Activated T-helper 1 cell treated with Interleukin-2 at 50 U/mL for 16 hours (primary cell): ENCODE results near the gene ADGRB2.
A peak's percentile ranks its signal among the peaks of the same experiment; 100 is the strongest.

ENCODE experiments used
- DNase-seq: peaks from one replicate; pipeline ENCODE4 v3.0.0-alpha.2; 2020; ENCODE audit warnings: low read depth

Gene ADGRB2

GRCh38 chr1:31762323-31762722 lies 1.8 kb downstream of the ADGRB2 start:
- no peak for DNase-seq

DNA sequence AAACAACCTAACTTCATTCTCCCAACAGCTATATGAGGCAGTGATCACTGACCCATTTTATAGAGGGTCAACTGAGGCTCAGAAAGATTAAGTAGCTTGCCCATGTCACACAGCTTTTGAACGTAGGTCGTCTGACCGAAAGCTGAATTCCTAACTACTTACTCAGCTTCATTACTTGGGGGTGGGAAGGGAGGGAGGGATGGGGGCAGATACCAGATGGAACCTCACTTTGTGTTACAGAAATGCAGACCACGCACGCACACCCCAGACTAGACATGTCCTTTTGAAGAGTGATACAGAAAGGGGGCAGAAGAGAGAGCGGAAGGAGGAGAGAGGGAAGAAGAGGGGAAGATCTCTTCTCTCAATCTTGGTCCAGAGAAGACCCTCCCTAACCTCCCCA lies 2.3 kb downstream of the ADGRB2 start:
- DNase-seq: no peak

DNA sequence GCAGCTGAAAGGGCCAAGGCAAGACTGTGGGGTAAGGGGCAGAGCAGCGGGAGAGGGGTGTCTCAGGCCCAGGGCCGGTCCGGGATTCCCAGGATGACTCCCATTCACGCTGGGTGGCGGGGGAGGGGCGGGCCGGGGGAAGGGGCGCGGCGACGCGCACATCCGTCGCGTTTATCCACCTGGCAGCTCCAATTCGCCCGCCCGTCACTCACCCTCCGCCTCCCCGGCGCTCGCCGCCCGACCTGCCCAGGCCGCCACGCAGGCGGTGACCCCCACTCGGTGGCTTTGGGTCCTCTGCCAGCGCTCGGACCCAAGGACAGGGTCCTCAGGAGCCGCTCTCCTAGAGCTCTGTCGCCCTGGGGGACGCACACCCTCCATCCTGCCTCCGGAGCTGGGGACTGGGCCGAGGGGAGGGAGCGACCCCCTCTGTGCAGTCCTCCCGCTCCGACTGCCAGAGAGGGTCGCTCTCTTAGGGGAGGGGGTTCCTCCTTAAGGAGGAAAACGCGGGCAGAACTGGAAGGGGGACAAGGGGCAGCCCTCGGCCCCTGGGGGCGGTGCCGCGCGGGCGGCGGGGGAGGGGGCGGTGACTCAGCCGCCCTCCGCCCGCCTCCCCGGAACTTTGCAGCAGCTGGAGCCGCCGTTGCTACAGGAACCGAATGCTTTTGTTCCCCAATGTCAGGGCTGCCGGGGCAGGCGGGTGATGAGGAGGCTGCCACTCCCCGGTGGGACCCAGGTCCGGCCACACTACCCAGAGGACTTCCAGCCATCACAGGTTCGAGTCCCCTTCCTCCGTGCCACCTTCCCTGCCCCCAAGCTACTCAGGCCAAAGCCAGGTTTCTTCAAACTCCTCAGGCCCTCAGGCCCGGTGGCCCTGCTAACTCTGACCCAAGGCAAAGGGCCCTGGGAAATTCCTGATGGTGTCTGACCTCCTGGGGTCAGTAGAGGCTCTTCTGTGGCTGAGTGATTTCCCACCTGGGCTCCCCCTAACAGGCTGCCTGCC lies 3.4 kb downstream of the ADGRB2 start:
- DNase-seq: peak; percentile 54

DNA sequence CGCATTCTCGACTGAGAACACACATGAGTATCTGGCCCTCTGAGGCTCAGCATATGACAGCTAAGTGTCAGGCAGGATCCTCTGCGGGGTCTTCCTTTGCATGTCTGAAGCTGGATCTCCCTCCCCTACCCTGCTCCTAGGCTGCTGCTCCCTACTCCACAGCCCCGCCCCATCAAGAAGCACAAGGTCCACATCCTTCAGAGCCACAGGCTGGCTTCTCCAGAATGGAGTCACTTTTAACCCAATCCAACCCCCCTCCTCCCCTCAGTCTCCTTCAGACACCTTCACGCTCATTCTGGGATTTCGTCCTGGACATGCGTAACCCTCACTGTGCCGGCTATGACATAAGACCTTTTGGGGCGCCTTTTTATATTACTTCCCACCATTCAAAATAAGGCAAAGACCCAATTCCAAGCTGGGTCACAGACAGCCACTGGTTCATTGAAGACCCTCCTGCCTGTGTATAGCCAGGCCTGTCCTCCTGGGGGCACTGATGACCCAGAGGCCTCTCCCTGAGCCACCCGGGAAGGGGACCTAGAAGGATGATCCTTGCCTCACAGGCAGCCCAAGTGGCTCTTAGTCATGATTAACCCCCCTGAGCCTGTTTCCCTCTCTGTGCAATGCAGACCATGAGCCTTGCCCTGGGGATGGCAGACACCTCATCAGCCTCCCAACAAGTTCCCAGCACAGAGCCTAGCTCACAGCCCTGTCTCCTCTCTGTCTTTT lies 4.7 kb downstream of the ADGRB2 start:
- DNase-seq: no peak

DNA sequence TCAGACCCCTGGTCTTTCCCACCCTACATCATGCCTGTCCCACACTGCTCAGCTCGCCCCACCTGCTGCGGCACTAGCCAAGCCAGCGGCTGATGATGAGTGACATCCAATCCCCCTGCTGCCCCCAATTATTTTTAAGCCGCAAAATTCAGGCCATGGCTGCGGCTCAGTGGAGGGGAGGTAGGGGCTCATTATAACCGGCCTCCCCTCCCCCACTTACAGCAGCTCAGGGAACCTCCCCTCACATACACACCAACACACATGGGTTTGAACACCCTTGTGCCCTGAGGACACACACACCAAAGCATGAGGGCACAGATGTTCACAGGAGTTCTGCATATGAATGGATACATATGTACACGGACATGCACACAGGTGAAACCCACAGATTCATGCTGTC lies 5.3 kb downstream of the ADGRB2 start:
- DNase-seq: no peak

- no peak for DNase-seq
These were observed 6.2 kb downstream of the ADGRB2 start for GRCh38 chr1:31757989-31758388.

- DNase-seq: no peak
These were observed 6.9 kb downstream of the ADGRB2 start for GRCh38 chr1:31757204-31757679.

GRCh38 chr1:31756578-31756977 lies 7.6 kb downstream of the ADGRB2 start:
- DNase-seq: no peak

DNA sequence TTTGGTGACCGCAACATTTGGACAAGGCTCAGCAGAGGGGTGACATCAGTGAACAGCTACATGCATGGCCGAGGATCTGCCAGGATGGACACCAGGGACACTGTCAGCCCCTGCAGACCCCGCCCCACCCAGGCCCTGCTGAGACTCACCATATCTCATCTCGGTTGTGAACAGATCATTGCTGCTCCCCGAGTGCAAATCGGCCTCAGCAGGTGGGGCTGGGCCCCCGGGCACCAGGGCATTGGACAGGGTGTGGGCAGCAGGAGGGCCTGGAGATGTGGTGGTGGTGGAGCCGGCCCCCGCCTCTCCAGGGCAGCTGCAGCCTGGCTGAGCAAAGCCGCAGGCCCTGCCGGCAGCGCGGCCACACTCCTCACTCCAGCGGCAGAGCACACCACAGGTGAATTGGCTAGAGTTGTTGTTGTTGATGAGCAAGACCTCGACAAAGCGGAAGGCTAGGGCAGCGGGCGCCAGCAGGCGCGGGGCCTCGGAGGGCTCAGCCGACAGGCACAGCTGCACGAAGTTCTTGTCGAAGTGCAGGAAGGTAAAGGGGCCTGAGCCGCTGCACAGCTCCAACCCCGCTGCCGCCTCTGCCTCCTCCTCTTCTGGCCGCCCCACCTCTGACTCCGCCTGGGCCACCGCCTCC lies 8.2 kb downstream of the ADGRB2 start:
- DNase-seq: no peak

DNA sequence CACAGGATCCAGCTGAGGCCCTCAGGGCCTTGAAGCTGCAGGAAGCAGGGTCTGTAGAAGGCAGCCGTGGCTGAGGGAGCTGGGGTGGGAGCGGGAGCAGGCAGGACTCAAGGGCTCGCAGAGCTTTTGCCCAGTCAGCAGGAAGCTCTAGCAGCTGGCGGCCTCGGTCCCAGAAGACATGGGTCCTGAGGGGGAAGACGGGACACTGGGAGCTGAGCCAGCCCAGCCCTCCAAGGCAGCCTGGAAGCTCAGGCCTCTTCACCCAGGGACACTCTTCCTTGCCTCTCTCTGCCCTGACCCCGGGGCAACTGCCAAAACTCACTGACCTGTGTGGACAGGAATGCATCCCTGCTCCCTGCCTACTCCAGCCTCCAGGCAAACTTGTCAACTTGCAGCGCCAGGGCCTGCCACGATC lies 8.9 kb downstream of the ADGRB2 start:
- no peak for DNase-seq

- DNase-seq: no peak
These were observed 9.7 kb downstream of the ADGRB2 start for GRCh38 chr1:31754397-31754796.

DNA sequence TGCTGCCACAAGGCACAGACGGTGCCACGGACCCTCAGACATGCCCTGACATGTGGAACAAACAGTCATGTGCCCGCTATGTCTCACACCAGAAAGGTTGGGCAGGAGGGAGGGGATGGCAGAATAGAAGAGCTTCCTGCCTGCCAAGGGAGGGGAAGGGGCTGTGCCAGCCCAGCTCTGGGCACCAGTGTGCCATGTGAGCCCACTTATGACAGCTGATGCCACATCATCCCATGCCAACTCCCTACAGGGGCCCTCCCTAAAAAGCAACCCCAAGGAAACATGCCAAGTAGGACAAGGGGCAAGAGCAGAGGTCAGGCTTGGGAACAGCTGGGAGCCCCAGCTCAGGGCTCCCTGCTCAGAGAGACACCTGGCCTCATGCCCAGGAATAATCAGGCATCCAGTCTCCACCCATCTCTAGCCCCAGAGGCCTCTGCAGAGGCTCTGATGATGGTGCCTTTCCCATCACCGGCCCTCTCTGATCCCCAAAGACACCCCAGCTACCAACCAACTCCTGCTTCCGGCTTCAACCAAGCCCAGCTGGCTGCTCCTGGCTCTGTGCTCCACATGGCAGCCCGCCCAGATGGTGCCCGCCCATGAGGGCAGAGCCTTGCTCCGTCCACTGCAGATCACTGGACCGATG lies 10.3 kb downstream of the ADGRB2 start:
- DNase-seq: no peak

GRCh38 chr1:31752952-31753475 lies 11.1 kb downstream of the ADGRB2 start:
- DNase-seq: no peak

DNA sequence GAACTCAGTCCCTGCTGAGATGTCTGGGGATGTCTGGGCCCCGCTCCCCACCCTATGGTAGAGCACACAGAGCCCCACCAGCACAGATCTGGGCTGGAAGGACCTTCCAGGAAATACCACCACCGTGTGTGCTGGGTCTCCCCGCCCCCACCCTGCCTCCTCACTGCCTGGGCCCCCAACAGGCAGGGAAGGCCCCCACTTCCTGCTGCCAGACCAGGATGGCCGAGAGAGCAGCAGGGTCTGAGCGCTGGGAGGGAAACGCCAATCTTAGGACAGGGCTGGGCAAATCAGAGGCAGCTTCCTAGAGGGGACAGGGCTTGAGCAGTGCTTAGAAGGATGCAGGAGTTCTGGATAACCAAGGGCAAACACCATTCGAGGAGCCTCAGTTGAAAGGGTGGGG lies 11.9 kb downstream of the ADGRB2 start:
- DNase-seq: no peak

DNA sequence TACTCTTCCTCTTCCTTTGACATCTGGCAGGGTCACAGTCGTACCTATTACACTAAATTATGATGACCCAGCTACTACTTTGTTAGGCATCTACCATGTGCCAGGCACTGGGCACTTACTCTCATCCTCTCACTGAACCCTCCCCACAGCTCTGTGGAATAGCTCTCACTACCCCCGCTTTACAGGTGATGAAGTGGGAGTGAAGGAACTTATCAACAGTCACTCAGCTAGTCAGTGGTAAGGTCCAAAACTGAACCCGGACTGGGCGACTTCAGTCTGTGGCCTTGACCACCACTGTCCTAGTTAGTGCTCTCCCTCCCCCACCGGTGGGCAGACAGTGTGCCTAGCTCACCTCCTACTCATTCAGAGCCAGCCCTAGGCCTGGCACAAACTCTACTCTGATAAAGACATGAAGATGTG lies 12.3 kb downstream of the ADGRB2 start:
- DNase-seq: no peak

DNA sequence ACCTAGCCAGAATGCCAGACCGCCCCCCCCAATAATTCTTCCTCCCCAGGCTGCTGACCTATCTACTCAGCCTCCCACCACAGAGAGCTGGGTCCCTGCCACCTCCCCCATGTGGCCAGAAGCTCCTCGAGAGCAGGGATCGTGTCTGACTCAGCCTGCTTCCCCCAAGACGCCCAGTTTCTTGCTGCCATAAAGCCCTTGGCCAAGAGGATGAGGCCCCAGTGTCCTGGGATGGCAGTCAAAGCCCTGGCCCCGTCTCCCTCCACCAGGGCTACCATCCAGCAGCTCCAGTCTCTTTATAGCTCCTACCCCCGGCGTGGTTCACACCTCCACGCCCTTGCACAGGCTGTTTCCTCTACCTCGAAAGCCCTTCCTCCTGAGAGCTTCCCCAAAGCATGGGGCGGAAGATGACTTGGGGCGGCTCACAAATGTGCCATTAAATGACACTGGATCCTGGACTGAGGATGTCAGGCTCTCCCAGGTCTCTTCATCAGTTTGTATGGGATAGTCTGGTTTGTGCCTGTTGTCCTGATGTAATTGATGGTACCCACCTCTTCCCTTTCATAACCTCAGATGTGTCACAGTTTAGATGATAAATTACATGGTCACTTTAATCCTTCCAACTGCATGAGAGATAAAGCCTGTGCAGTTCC lies 13.2 kb downstream of the ADGRB2 start:
- DNase-seq: no peak

DNA sequence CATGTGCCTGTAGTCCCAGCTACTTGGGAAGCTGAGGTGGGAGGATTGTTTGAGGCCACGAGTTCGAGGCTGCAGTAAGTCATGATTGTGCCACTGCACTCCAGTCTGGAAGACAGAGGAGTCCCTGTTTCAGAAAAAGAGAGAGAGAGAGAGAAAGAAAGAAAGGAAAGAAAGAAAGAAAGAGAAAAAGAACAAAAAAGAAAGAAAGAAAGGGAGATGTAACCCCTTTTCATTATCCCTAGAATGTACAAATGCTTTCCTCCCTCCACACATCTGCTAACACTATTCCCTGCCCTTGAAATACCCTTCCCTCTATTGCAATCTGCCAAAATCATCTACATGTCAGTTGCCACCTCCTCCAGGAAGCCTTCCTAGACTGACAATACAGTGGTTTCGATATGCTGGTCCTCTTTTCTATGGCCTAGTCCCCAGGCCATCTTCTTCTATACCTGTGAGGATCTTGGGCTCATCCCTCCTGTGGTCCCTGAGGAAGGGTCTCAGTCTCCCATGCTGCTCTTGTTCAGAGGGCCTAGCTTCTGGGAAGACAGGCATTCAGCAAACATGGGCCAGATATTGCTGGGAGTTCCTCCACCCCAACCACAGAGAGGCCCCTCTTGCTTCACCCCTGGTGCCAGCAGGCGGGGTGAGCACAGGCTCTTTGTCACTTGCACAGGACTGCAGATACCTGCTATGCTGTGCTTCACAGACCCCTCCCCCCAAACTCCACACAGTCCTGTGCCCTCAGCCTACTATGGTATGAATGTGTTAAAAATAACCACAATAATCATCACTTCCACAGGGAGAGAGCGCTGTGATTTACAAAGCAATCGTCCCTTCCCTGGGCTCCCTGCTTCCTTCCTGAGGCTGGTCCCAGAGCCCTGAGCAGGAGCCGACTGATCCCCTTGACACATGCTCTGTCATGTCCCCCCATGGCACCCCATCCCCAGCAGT lies 14.1 kb downstream of the ADGRB2 start:
- DNase-seq: no peak

DNA sequence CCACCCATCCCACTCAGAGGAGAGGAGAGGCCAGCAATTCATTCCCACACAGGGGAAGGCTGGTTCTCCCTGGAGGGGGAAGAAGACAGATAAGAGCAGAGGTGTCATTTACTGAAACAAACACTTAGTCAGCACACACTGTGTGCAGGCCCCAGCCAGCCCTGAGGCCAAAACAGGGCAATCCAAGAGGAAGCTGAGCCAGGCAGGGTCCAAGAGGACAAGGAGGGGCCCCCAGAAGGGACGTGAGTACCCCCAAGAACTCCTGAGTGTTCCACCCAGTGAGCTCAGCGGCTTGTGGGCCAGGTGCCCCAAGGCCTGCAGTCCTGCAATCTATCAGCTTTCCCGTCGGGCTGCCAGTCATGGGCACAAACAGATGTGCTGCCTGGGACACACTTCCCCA lies 15.8 kb downstream of the ADGRB2 start:
- no peak for DNase-seq

DNA sequence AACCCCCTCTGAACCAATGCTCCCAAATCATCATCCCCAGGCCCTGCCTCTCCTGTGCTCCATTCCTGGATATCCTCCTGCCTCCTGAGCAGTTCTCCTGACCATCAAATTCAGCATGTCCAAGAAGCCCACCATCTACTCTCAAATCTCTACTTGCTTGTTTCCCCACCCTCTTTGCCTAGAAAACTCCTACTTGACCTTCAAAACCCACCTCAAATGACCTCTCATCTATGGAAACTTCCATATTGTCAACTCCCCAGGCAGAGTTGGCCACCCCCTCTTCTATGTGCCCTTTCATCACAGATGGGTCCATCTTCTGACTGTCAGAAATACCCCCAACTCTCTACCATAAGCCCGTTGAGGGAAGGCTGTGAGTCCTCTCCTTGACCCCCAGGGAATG lies 16.8 kb downstream of the ADGRB2 start:
- no peak for DNase-seq

DNA sequence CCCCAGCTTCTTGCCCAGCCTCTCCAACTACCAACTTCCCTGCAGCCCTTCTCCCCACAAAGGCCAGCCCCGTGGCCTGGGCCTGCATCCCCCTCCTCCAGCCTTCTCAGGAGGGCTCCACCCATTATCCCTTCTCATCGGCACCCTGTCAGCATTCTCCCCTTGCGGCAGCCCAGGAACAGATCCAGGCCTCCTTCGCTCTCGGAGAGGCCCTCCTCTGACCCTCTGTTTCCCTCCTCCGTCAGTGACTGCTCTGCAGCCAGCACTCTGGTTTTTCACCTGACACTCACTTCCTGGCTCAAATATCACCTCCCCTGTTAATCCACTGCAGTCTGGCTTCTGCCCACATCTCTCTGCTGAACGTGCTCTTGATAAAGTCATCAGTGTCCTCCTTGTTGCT lies 17.5 kb downstream of the ADGRB2 start:
- no peak for DNase-seq
